Spleen (tissue), 11 donors: ENCODE measurements around the gene RPP40. TPM values are rescaled to one million over a fixed set of nuclear protein-coding genes. Genes with fewer than 3 reads are reported as not detected.
A peak's percentile ranks its signal among the peaks of the same experiment; 100 is the strongest.

Experiments
- DNase-seq: peaks from one replicate; pipeline ENCODE4 v3.0.0-alpha.2; 2020
- H3K27ac ChIP-seq, 8 donors: fragments of 200-600 bp; sonication (generic) in 7 of 8; 1 replicate in 4 of 8; 2 replicates in 4 of 8; pipeline versions ENCODE4 v1.5.0 to v1.8.0; 2016 to 2021; ENCODE audit warnings: inconsistent platforms in 4 of 8, mild to moderate bottlenecking in 4 of 8, moderate library complexity in 1 of 8
- H3K27me3 ChIP-seq, 7 donors: fragments of 200-600 bp; sonication (generic) in 6 of 7; replicated peaks in 1 of 7; 1 replicate in 4 of 7; 2 replicates in 3 of 7; pipeline versions ENCODE4 v1.5.0 to v1.8.0; 2016 to 2021; ENCODE audit warnings: inconsistent platforms in 3 of 7, mild to moderate bottlenecking in 1 of 7
- H3K36me3 ChIP-seq, 6 donors: fragments of 200-600 bp; sonication (generic) in 5 of 6; 1 replicate in 4 of 6; 2 replicates in 2 of 6; pipeline versions ENCODE4 v1.5.0 to v1.8.0; 2016 to 2021; ENCODE audit warnings: inconsistent platforms in 2 of 6
- H3K4me1 ChIP-seq, 6 donors: fragments of 200-600 bp; sonication (generic) in 5 of 6; 1 replicate in 3 of 6; 2 replicates in 3 of 6; pipeline versions ENCODE4 v1.5.0 to v1.8.0; 2016 to 2021; ENCODE audit warnings: inconsistent platforms in 3 of 6
- H3K4me3 ChIP-seq, 8 donors: fragments of 200-600 bp; sonication (generic) in 7 of 8; 1 replicate in 4 of 8; 2 replicates in 4 of 8; pipeline versions ENCODE4 v1.5.0 to v1.8.0; 2016 to 2021; ENCODE audit warnings: inconsistent platforms in 4 of 8, mild to moderate bottlenecking in 4 of 8, moderate library complexity in 2 of 8
- H3K9me3 ChIP-seq, 8 donors: fragments of 200-600 bp; sonication (generic) in 7 of 8; 1 replicate in 4 of 8; 2 replicates in 4 of 8; pipeline versions ENCODE4 v1.5.0 to v1.8.0; 2016 to 2021; ENCODE audit warnings: inconsistent platforms in 4 of 8
- POLR2A ChIP-seq, 3 donors: fragments of 450-650 bp; IDR thresholded peaks; one replicate each; pipeline ENCODE4 v1.5.1; 2017; ENCODE audit warnings: antibody characterized with exemption in 3 of 3, mild to moderate bottlenecking in 1 of 3
- POLR2AphosphoS5 ChIP-seq, 3 donors: sonication (generic); formaldehyde crosslinking; IDR thresholded peaks; one replicate each; pipeline ENCODE4 v1.5.1; 2017; ENCODE audit warnings: antibody characterized with exemption in 3 of 3
- WGBS, 5 donors: extraction: QIAGEN DNeasy Blood & Tissue Kit in 3 of 5; methylation state at CpG; one replicate each; pipeline versions ENCODE4 v1.1.5 to v1.1.7; 2013 to 2018; 5-methylcytosine and 5-hydroxymethylcytosine counted together
- intact Hi-C: fragments of 100-400 bp; cut with DNase I; formaldehyde crosslinking; loops from one replicate; pipeline ENCODE4 v1.15.0; 2023; ENCODE audit warnings: low total_unique reads
- polyA plus RNA-seq, 3 donors: library from polyadenylated mRNA; stranded (reverse); fragments of 200-250 nt; gene quantifications; one replicate each; pipeline ENCODE4 v1.2.1, GENCODE V29; 2013
- total RNA-seq, 7 donors: library from RNA; depleted of rRNA in 3 of 7; stranded (reverse); fragments of >200 nt in 3 of 7; fragmentation: NEBNext Ultra II Directional in 4 of 7; extraction: Animal tissue kit (Norgen Biotek cat#: 25700) in 4 of 7; gene quantifications; one replicate each; pipeline versions ENCODE4 v1.1.0 to v1.2.1, GENCODE V29; 2016 to 2021
- TF ChIP-seq, protein P1 (sequence below), 11 experiments: fragments of 200-600 bp in 7 of 11; fragments of 450-650 bp in 4 of 11; sonication (generic) in 4 of 11; IDR thresholded peaks in 8 of 11; conservative IDR thresholded peaks in 3 of 11; 1 replicate in 7 of 11; 2 replicates in 4 of 11; pipeline versions ENCODE4 v1.4.0 to v1.8.0; 2016 to 2021; ENCODE audit warnings: antibody characterized with exemption in 11 of 11, inconsistent platforms in 4 of 11, mild to moderate bottlenecking in 1 of 11
- donor health status: healthy with polysubstance abuse.
- donor health status: DM: no; HTN: no; CAD: no; lungs with moderate emphysema.
- donor health status: DM: no; HTN: no; CAD: no.
- donor health status: Bipolar disorder and iron deficiency.
- donor health status: healthy.
- donor health status: DM: no; HTN: no; CAD: no.
- donor health status: DM: yes; HTN: yes; CAD: no.

Gene RPP40
- total and polyA plus RNA-seq, 10 donors, result 4.2 to 16.6 (median 8.7) TPM

DNA sequence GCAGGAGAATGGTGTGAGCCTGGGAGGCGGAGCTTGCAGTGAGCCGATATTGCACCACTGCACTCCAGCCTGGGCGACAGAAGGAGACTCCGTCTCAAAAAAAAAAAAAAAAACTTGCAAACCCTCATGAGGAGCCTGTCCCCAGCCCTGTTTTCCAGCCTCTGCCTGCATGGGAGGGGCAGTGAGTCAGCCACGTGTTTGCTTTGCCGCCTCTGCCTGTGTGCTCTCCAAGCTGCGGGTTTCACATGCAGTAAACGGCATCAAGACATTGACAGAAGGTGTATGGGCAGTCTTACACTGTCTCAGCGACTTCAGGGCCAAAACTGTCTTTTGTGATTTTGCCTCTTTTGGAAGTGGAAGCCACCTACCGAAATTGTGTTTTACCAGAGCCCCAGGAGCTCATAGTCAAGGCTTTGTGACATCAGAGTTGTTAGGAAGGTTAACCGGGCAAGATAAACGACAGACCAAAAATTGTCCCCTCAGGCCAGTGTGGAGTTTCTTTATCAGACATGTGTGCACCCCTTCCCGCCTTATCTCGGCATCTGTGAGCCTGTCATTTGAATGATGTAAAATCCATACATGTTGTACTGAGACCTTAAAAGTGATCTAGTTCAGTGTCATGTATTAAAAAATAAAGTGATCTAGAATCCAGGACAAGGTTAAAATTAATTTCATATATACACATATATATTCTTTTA, 52.9 kb downstream of the RPP40 start:
- WGBS, 5 donors, result 91 to 96% (median 95%) methylated on average over 13 to 14 of the region's 14 CpGs
- no peak for DNase-seq
- intact Hi-C loops, result no loop called here
- H3K4me1 ChIP-seq, result no peaks in the 10 kb centered on the region
- TF ChIP-seq, protein P1, sequence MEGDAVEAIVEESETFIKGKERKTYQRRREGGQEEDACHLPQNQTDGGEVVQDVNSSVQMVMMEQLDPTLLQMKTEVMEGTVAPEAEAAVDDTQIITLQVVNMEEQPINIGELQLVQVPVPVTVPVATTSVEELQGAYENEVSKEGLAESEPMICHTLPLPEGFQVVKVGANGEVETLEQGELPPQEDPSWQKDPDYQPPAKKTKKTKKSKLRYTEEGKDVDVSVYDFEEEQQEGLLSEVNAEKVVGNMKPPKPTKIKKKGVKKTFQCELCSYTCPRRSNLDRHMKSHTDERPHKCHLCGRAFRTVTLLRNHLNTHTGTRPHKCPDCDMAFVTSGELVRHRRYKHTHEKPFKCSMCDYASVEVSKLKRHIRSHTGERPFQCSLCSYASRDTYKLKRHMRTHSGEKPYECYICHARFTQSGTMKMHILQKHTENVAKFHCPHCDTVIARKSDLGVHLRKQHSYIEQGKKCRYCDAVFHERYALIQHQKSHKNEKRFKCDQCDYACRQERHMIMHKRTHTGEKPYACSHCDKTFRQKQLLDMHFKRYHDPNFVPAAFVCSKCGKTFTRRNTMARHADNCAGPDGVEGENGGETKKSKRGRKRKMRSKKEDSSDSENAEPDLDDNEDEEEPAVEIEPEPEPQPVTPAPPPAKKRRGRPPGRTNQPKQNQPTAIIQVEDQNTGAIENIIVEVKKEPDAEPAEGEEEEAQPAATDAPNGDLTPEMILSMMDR (IDR thresholded peaks at IDR 0.05 in 8 of 11, conservative IDR thresholded peaks at IDR 0.05 in 3 of 11), result no peak
- TF ChIP-seq POLR2AphosphoS5 (IDR thresholded peaks at IDR 0.05) (no peak), POLR2A (IDR thresholded peaks at IDR 0.05) (no peak)
- H3K27me3 ChIP-seq, result no peaks in the 10 kb centered on the region
- no peak overlapping the region for H3K4me3 ChIP-seq
- H3K9me3 ChIP-seq, result no peaks in the 10 kb centered on the region
- peaks cover 0 to 99% (median 61%) of the 10 kb centered on the region in 6 donors for H3K36me3 ChIP-seq
- no peak overlapping the region for H3K27ac ChIP-seq

DNA sequence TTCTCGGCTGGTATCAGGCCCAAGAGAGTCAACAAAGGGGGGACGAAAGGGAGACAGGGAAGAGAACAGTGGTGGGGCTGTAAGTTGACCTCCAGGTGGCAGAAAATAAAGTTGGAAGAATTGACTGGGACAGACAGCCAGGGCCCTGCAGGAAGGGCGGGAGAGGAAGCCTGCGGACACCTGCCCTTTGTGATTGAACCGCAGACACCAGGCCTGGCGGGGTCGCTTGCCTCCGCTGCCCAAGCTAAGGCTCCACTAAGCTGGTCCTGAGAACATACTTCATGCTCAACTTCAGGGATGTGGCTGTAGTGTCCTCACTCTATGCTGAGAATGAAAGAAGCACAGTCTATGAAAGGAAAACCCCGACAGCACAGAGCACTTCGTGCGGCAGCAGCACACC, 53.8 kb downstream of the RPP40 start:
- Histone ChIP-seq H3K4me3 (no peak overlapping the region), H3K36me3 (peaks cover 0 to 99% (median 66%) of the 10 kb centered on the region in 6 donors), H3K9me3 (no peaks in the 10 kb centered on the region), H3K27ac (no peak overlapping the region), H3K27me3 (no peaks in the 10 kb centered on the region), H3K4me1 (no peaks in the 10 kb centered on the region)
- DNase-seq, result no peak
- no peak for TF ChIP-seq POLR2AphosphoS5 (IDR thresholded peaks at IDR 0.05)
- TF ChIP-seq, protein P1 (IDR thresholded peaks at IDR 0.05 in 8 of 11, conservative IDR thresholded peaks at IDR 0.05 in 3 of 11), result no peak
- no peak for TF ChIP-seq POLR2A (IDR thresholded peaks at IDR 0.05)
- intact Hi-C loops, result no loop called here
- 95 to 99% (median 96%) methylated on average over 11 of the region's 11 CpGs for WGBS, 5 donors

DNA sequence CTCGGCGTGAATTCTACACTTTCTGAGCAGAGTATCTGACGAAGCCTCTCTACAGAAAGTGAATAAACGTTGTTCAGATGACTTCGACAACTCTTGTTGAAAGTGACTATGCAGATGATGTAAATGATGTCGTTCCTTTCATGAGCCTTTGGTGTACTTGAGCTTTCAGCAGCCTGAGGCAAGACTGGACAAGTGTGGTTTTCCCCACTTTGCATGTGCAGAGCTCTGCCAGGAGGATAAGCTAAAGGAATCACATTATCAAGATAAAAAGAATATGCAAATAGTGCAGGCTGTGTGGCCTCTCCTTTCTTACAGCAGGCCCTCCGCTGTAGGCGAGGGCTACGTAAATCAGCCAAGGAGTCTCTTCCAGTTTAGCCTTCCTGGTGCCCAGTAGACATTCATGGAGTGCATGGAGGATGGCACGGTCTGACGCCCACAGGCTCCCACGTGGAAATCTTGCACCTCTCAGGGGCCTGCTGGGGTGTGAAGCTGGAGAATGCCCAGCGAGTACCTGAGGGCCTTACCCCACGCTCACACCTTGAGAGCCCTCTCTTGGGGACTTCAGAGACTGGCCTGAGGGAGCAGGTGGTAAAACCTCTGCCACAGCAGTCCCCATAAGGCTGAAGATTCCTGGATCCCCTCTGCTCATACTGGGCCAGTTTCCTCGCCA, 54.9 kb downstream of the RPP40 start:
- no peak overlapping the region for H3K27ac ChIP-seq
- no peaks in the 10 kb centered on the region for H3K9me3 ChIP-seq
- peaks cover 0 to 2% (median 0%) of the 10 kb centered on the region in 6 donors for H3K4me1 ChIP-seq
- DNase-seq, result no peak
- TF ChIP-seq POLR2AphosphoS5 (IDR thresholded peaks at IDR 0.05), result no peak
- TF ChIP-seq, protein P1 (IDR thresholded peaks at IDR 0.05 in 8 of 11, conservative IDR thresholded peaks at IDR 0.05 in 3 of 11), result no peak
- TF ChIP-seq POLR2A (IDR thresholded peaks at IDR 0.05), result no peak
- H3K36me3 ChIP-seq, result peaks cover 0 to 99% (median 63%) of the 10 kb centered on the region in 6 donors
- intact Hi-C loops, result no loop called here
- H3K4me3 ChIP-seq, result no peak overlapping the region
- no peaks in the 10 kb centered on the region for H3K27me3 ChIP-seq
- 93 to 97% (median 95%) methylated on average over 14 to 15 of the region's 15 CpGs for WGBS, 5 donors

GRCh38 chr6:4947716-4948115, 56.1 kb downstream of the RPP40 start:
- H3K27me3 ChIP-seq, result no peaks in the 10 kb centered on the region
- DNase-seq, result no peak
- H3K4me3 ChIP-seq, result no peak overlapping the region
- intact Hi-C loops, result no loop called here
- peaks cover 0 to 14% (median 5%) of the 10 kb centered on the region in 6 donors for H3K4me1 ChIP-seq
- TF ChIP-seq POLR2A (IDR thresholded peaks at IDR 0.05) (no peak), POLR2AphosphoS5 (IDR thresholded peaks at IDR 0.05) (peak in 1 of 3 donors; percentile 9)
- TF ChIP-seq, protein P1 (IDR thresholded peaks at IDR 0.05 in 8 of 11, conservative IDR thresholded peaks at IDR 0.05 in 3 of 11), result no peak
- 86 to 98% (median 93%) methylated on average over 12 to 13 of the region's 13 CpGs for WGBS, 5 donors
- peaks cover 0 to 99% (median 53%) of the 10 kb centered on the region in 6 donors for H3K36me3 ChIP-seq
- no peaks in the 10 kb centered on the region for H3K9me3 ChIP-seq
- no peak overlapping the region for H3K27ac ChIP-seq
